ENCODE results near the gene CYBA. TPM values are rescaled to one million over a fixed set of nuclear protein-coding genes. Genes with fewer than 3 reads are reported as not detected.

Gene CYBA
- polyA plus RNA-seq, 1 donor from 2014 or later = 6.3 TPM

- no peak overlapping the region for H3K27ac ChIP-seq (ENCODE audit: low read length)
- H3K36me3 ChIP-seq (ENCODE audit: insufficient read depth, low read length) = no peaks in the 10 kb centered on the region
- H3K4me3 ChIP-seq (ENCODE audit: low read length) = no peak overlapping the region
- no peaks in the 10 kb centered on the region for H3K9me3 ChIP-seq (ENCODE audit: low read length)
- TF ChIP-seq CTCF (IDR thresholded peaks at IDR 0.05; ENCODE audit: poor library complexity, severe bottlenecking) (no peak), TAF1 (IDR thresholded peaks at IDR 0.05; ENCODE audit: low read depth) (no peak), REST (IDR thresholded peaks at IDR 0.05; ENCODE audit: borderline replicate concordance) (no peak), RAD21 (conservative IDR thresholded peaks at IDR 0.05) (no peak), POLR2AphosphoS5 (IDR thresholded peaks at IDR 0.05) (no peak), MXI1 (conservative IDR thresholded peaks at IDR 0.05; ENCODE audit: poor library complexity, severe bottlenecking) (no peak), EZH2 (IDR thresholded peaks at IDR 0.05; ENCODE audit: borderline replicate concordance, insufficient read depth, low read length, poor library complexity, severe bottlenecking) (no peak)
- no peaks in the 10 kb centered on the region for H3K9me2 ChIP-seq (ENCODE audit: insufficient read depth, low read length)
- H4K20me1 ChIP-seq (ENCODE audit: insufficient read depth) = no peaks in the 10 kb centered on the region
- H3K9ac ChIP-seq (ENCODE audit: low read length) = no peak overlapping the region
- peaks cover 13% of the 10 kb centered on the region for H3K27me3 ChIP-seq (ENCODE audit: insufficient read depth, low read depth, low read length)
- H3F3A ChIP-seq (ENCODE audit: insufficient read depth, low read length, poor library complexity, severe bottlenecking) = no peaks in the 10 kb centered on the region
- no peak overlapping the region for H3K4me2 ChIP-seq (ENCODE audit: low read length)
- no peaks in the 10 kb centered on the region for H3K79me2 ChIP-seq (replicated peaks; ENCODE audit: insufficient read depth, low read length)
- H2AFZ ChIP-seq (ENCODE audit: low read depth, low read length) = no peak overlapping the region
Measured at GRCh38 chr16:88630941-88631340, 19.9 kb downstream of the CYBA start.

- H3K27ac ChIP-seq (ENCODE audit: low read length) = no peak overlapping the region
- no peak overlapping the region for H2AFZ ChIP-seq (ENCODE audit: low read depth, low read length)
- H3K79me2 ChIP-seq (replicated peaks; ENCODE audit: insufficient read depth, low read length) = no peaks in the 10 kb centered on the region
- H3K9me2 ChIP-seq (ENCODE audit: insufficient read depth, low read length) = no peaks in the 10 kb centered on the region
- H3F3A ChIP-seq (ENCODE audit: insufficient read depth, low read length, poor library complexity, severe bottlenecking) = no peaks in the 10 kb centered on the region
- H3K9me3 ChIP-seq (ENCODE audit: low read length) = no peaks in the 10 kb centered on the region
- peaks cover 13% of the 10 kb centered on the region for H3K27me3 ChIP-seq (ENCODE audit: insufficient read depth, low read depth, low read length)
- TF ChIP-seq CTCF (IDR thresholded peaks at IDR 0.05; ENCODE audit: poor library complexity, severe bottlenecking) = no peak
- TF ChIP-seq TAF1 (IDR thresholded peaks at IDR 0.05; ENCODE audit: low read depth) = no peak
- no peak for TF ChIP-seq RAD21 (conservative IDR thresholded peaks at IDR 0.05)
- TF ChIP-seq EP300 (conservative IDR thresholded peaks at IDR 0.05; ENCODE audit: poor library complexity, severe bottlenecking) = no peak
- TF ChIP-seq POLR2AphosphoS5 (IDR thresholded peaks at IDR 0.05) = no peak
- TF ChIP-seq MXI1 (conservative IDR thresholded peaks at IDR 0.05; ENCODE audit: poor library complexity, severe bottlenecking) = no peak
- no peak for TF ChIP-seq REST (IDR thresholded peaks at IDR 0.05; ENCODE audit: borderline replicate concordance)
- TF ChIP-seq SMC3 (conservative IDR thresholded peaks at IDR 0.05; ENCODE audit: poor library complexity) = no peak
- no peak for TF ChIP-seq EZH2 (IDR thresholded peaks at IDR 0.05; ENCODE audit: borderline replicate concordance, insufficient read depth, low read length, poor library complexity, severe bottlenecking)
- no peak overlapping the region for H3K4me3 ChIP-seq (ENCODE audit: low read length)
- H3K9ac ChIP-seq (ENCODE audit: low read length) = no peak overlapping the region
- H4K20me1 ChIP-seq (ENCODE audit: insufficient read depth) = no peaks in the 10 kb centered on the region
- H3K4me2 ChIP-seq (ENCODE audit: low read length) = no peak overlapping the region
- H3K36me3 ChIP-seq (ENCODE audit: insufficient read depth, low read length) = no peaks in the 10 kb centered on the region
Measured at GRCh38 chr16:88630433-88630832, 20.4 kb downstream of the CYBA start.
